Measurements from ENCODE around the gene POC1B. TPM values are rescaled to one million over a fixed set of nuclear protein-coding genes. Genes with fewer than 3 reads are reported as not detected.

Gene POC1B
- total RNA-seq, 1 experiment from 2014 or later: 17.8 TPM

- TF ChIP-seq, protein P1, sequence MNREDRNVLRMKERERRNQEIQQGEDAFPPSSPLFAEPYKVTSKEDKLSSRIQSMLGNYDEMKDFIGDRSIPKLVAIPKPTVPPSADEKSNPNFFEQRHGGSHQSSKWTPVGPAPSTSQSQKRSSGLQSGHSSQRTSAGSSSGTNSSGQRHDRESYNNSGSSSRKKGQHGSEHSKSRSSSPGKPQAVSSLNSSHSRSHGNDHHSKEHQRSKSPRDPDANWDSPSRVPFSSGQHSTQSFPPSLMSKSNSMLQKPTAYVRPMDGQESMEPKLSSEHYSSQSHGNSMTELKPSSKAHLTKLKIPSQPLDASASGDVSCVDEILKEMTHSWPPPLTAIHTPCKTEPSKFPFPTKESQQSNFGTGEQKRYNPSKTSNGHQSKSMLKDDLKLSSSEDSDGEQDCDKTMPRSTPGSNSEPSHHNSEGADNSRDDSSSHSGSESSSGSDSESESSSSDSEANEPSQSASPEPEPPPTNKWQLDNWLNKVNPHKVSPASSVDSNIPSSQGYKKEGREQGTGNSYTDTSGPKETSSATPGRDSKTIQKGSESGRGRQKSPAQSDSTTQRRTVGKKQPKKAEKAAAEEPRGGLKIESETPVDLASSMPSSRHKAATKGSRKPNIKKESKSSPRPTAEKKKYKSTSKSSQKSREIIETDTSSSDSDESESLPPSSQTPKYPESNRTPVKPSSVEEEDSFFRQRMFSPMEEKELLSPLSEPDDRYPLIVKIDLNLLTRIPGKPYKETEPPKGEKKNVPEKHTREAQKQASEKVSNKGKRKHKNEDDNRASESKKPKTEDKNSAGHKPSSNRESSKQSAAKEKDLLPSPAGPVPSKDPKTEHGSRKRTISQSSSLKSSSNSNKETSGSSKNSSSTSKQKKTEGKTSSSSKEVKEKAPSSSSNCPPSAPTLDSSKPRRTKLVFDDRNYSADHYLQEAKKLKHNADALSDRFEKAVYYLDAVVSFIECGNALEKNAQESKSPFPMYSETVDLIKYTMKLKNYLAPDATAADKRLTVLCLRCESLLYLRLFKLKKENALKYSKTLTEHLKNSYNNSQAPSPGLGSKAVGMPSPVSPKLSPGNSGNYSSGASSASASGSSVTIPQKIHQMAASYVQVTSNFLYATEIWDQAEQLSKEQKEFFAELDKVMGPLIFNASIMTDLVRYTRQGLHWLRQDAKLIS (CRISPR knock-in tag; IDR thresholded peaks at IDR 0.05; ENCODE audit: borderline replicate concordance): no peak
- no peak for TF ChIP-seq ZNF263 (CRISPR knock-in tag; IDR thresholded peaks at IDR 0.05; ENCODE audit: low read depth)
- no peak for TF ChIP-seq HMGA2 (CRISPR knock-in tag; IDR thresholded peaks at IDR 0.05)
- no peak for TF ChIP-seq ZNF671 (CRISPR knock-in tag; IDR thresholded peaks at IDR 0.05)
- TF ChIP-seq ELF4 (CRISPR knock-in tag; IDR thresholded peaks at IDR 0.05; ENCODE audit: low read depth): no peak
- TF ChIP-seq USF2 (CRISPR knock-in tag; IDR thresholded peaks at IDR 0.05): no peak
- no peak for TF ChIP-seq OVOL2 (CRISPR knock-in tag; IDR thresholded peaks at IDR 0.05; ENCODE audit: borderline replicate concordance)
- TF ChIP-seq, protein P2, sequence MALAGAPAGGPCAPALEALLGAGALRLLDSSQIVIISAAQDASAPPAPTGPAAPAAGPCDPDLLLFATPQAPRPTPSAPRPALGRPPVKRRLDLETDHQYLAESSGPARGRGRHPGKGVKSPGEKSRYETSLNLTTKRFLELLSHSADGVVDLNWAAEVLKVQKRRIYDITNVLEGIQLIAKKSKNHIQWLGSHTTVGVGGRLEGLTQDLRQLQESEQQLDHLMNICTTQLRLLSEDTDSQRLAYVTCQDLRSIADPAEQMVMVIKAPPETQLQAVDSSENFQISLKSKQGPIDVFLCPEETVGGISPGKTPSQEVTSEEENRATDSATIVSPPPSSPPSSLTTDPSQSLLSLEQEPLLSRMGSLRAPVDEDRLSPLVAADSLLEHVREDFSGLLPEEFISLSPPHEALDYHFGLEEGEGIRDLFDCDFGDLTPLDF (CRISPR knock-in tag; IDR thresholded peaks at IDR 0.05): no peak
- no peak for TF ChIP-seq PREB (CRISPR knock-in tag; IDR thresholded peaks at IDR 0.05; ENCODE audit: borderline replicate concordance)
- TF ChIP-seq ZSCAN18 (CRISPR knock-in tag; IDR thresholded peaks at IDR 0.05): no peak
Observed at GRCh38 chr12:89481213-89481914, 44.5 kb downstream of the POC1B start (continued).

GRCh38 chr12:89479982-89480381, 45.9 kb downstream of the POC1B start:
- Mint-ChIP-seq H3K4me1 (peaks cover 3% of the 10 kb centered on the region; the same call in 1 of the 2 replicates), H3K27ac (no peak overlapping the region), H3K9me3 (no peaks in the 10 kb centered on the region), H3K27me3 (ENCODE audit: low read depth) (no peaks in the 10 kb centered on the region), H3K4me3 (no peak overlapping the region), H3K36me3 (no peaks in the 10 kb centered on the region)
- ATAC-seq (no peak), DNase-seq (ENCODE audit: low spot score) (no peak)
- POLR2A ChIA-PET: no interaction called here
- CTCF ChIA-PET: no interaction called here
- TF ChIP-seq NFATC4 (CRISPR knock-in tag; IDR thresholded peaks at IDR 0.05): no peak
- no peak for TF ChIP-seq NR2C2 (CRISPR knock-in tag; IDR thresholded peaks at IDR 0.05)
- no peak for TF ChIP-seq SOX15 (CRISPR knock-in tag; IDR thresholded peaks at IDR 0.05)
- TF ChIP-seq NFE2L1 (CRISPR knock-in tag; IDR thresholded peaks at IDR 0.05): no peak
- TF ChIP-seq JAZF1 (CRISPR knock-in tag; IDR thresholded peaks at IDR 0.05): no peak
- TF ChIP-seq, protein P3, sequence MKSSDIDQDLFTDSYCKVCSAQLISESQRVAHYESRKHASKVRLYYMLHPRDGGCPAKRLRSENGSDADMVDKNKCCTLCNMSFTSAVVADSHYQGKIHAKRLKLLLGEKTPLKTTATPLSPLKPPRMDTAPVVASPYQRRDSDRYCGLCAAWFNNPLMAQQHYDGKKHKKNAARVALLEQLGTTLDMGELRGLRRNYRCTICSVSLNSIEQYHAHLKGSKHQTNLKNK (CRISPR knock-in tag; IDR thresholded peaks at IDR 0.05): no peak
- no peak for TF ChIP-seq CBFB (CRISPR knock-in tag; IDR thresholded peaks at IDR 0.05; ENCODE audit: low read depth)
- TF ChIP-seq AR (CRISPR knock-in tag; IDR thresholded peaks at IDR 0.05): no peak
- TF ChIP-seq, protein P4, sequence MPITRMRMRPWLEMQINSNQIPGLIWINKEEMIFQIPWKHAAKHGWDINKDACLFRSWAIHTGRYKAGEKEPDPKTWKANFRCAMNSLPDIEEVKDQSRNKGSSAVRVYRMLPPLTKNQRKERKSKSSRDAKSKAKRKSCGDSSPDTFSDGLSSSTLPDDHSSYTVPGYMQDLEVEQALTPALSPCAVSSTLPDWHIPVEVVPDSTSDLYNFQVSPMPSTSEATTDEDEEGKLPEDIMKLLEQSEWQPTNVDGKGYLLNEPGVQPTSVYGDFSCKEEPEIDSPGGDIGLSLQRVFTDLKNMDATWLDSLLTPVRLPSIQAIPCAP (CRISPR knock-in tag; IDR thresholded peaks at IDR 0.05): no peak
- no peak for TF ChIP-seq MAX (CRISPR knock-in tag; IDR thresholded peaks at IDR 0.05)

All from WTC11 (cell line).